Measurements from ENCODE around the gene TRPM8. TPM values are rescaled to one million over a fixed set of nuclear protein-coding genes. Genes with fewer than 3 reads are reported as not detected.

TRPM8 gene
- total RNA-seq, 1 donor from 2014 or later, result not detected

GRCh38 chr2:234014427-234014826 lies 97.3 kb downstream of the TRPM8 start:
- no peaks in the 10 kb centered on the region for H3K36me3 ChIP-seq
- H3K4me1 ChIP-seq, result no peaks in the 10 kb centered on the region
- intact Hi-C loops (cut with DNase I), result no loop called here
- no peaks in the 10 kb centered on the region for H3K27me3 ChIP-seq
- no peak for DNase-seq (ENCODE audit: extremely low spot score in 2 of 2)
- H3K27ac ChIP-seq, result no peak overlapping the region
- no peaks in the 10 kb centered on the region for H3K9me3 ChIP-seq
- H3K4me3 ChIP-seq, result no peak overlapping the region
- no peak for TF ChIP-seq CTCF (IDR thresholded peaks at IDR 0.05)
- no peak for TF ChIP-seq POLR2AphosphoS5 (IDR thresholded peaks at IDR 0.05; ENCODE audit: insufficient read depth in 1 of 2, low read depth in 1 of 2)
- TF ChIP-seq POLR2A (IDR thresholded peaks at IDR 0.05), result no peak

- Histone ChIP-seq H3K9me3 (no peaks in the 10 kb centered on the region), H3K4me1 (no peaks in the 10 kb centered on the region), H3K4me3 (no peak overlapping the region), H3K27me3 (no peaks in the 10 kb centered on the region), H3K27ac (no peak overlapping the region), H3K36me3 (no peaks in the 10 kb centered on the region)
- DNase-seq (ENCODE audit: extremely low spot score in 2 of 2), result no peak
- intact Hi-C loops (cut with DNase I), result no loop called here
- TF ChIP-seq CTCF (IDR thresholded peaks at IDR 0.05), result no peak
- no peak for TF ChIP-seq POLR2A (IDR thresholded peaks at IDR 0.05)
- TF ChIP-seq POLR2AphosphoS5 (IDR thresholded peaks at IDR 0.05; ENCODE audit: insufficient read depth in 1 of 2, low read depth in 1 of 2), result no peak
Measured at GRCh38 chr2:234015861-234016260, 98.7 kb downstream of the TRPM8 start.

- no peak for DNase-seq (ENCODE audit: extremely low spot score in 2 of 2)
- intact Hi-C loops (cut with DNase I), result no loop called here
- H3K27me3 ChIP-seq, result no peaks in the 10 kb centered on the region
- TF ChIP-seq POLR2AphosphoS5 (IDR thresholded peaks at IDR 0.05; ENCODE audit: insufficient read depth in 1 of 2, low read depth in 1 of 2) (no peak), CTCF (IDR thresholded peaks at IDR 0.05) (no peak), POLR2A (IDR thresholded peaks at IDR 0.05) (no peak)
- no peak overlapping the region for H3K27ac ChIP-seq
- no peaks in the 10 kb centered on the region for H3K9me3 ChIP-seq
- no peaks in the 10 kb centered on the region for H3K4me1 ChIP-seq
- no peak overlapping the region for H3K4me3 ChIP-seq
- H3K36me3 ChIP-seq, result no peaks in the 10 kb centered on the region
Measured at GRCh38 chr2:234019896-234020295, 102.7 kb downstream of the TRPM8 start.

GRCh38 chr2:234020332-234020731 lies 103.2 kb downstream of the TRPM8 start:
- Histone ChIP-seq H3K4me3 (no peak overlapping the region), H3K27me3 (no peaks in the 10 kb centered on the region), H3K36me3 (no peaks in the 10 kb centered on the region), H3K9me3 (no peaks in the 10 kb centered on the region), H3K4me1 (no peaks in the 10 kb centered on the region), H3K27ac (no peak overlapping the region)
- TF ChIP-seq CTCF (IDR thresholded peaks at IDR 0.05), result no peak
- TF ChIP-seq POLR2A (IDR thresholded peaks at IDR 0.05), result no peak
- TF ChIP-seq POLR2AphosphoS5 (IDR thresholded peaks at IDR 0.05; ENCODE audit: insufficient read depth in 1 of 2, low read depth in 1 of 2), result no peak
- no peak for DNase-seq (ENCODE audit: extremely low spot score in 2 of 2)
- intact Hi-C loops (cut with DNase I), result no loop called here

- Histone ChIP-seq H3K4me1 (peaks cover 6% of the 10 kb centered on the region), H3K27ac (no peak overlapping the region), H3K27me3 (no peaks in the 10 kb centered on the region), H3K4me3 (no peak overlapping the region), H3K36me3 (no peaks in the 10 kb centered on the region), H3K9me3 (no peaks in the 10 kb centered on the region)
- intact Hi-C loops (cut with DNase I), result no loop called here
- TF ChIP-seq CTCF (IDR thresholded peaks at IDR 0.05) (no peak), POLR2A (IDR thresholded peaks at IDR 0.05) (no peak), POLR2AphosphoS5 (IDR thresholded peaks at IDR 0.05; ENCODE audit: insufficient read depth in 1 of 2, low read depth in 1 of 2) (no peak)
- DNase-seq (ENCODE audit: extremely low spot score in 2 of 2), result no peak
Measured at GRCh38 chr2:234022424-234022823, 105.3 kb downstream of the TRPM8 start.
